A673 (cell line): ENCODE measurements around the gene PRPF6. TPM values are rescaled to one million over a fixed set of nuclear protein-coding genes. Genes with fewer than 3 reads are reported as not detected.
A peak's percentile ranks its signal among the peaks of the same experiment; 100 is the strongest.

Experiments used
- BruUV-seq: library from RNA; stranded (reverse); fragments of 400-500 nt; replicated peaks from 2 replicates; lab custom pipeline; 2021; lab: Mats Ljungman, UMichigan
- CTCF ChIA-PET: fragments of 300-600 bp; sonication (Branson Sonifier 250); formaldehyde crosslinking; loops from one replicate; lab custom pipeline; 2022; ENCODE audit warnings: antibody characterized with exemption; lab: Charles Lee
- POLR2A ChIA-PET: fragments of 300-600 bp; sonication (Branson Sonifier 250); formaldehyde crosslinking; loops from one replicate; lab custom pipeline; 2022; ENCODE audit warnings: antibody characterized with exemption; ENCODE audit not compliant: low non-redundant PET; lab: Charles Lee
- DNase-seq: peaks from one replicate; pipeline ENCODE4 v3.0.0-alpha.2; 2015; ENCODE audit warnings: low spot score
- H3K27ac ChIP-seq: fragments of 200-600 bp; sonication (generic); 2 replicates; pipeline ENCODE4 v1.5.1; 2016; ENCODE audit warnings: mixed run types, low read depth, mild to moderate bottlenecking, mixed read lengths, antibody characterized with exemption, low read length; ENCODE audit not compliant: poor library complexity, severe bottlenecking
- H3K27me3 ChIP-seq: fragments of 200-600 bp; sonication (generic); replicated peaks from 2 replicates; pipeline ENCODE4 v1.6.1; 2017; ENCODE audit warnings: mixed run types, low read depth, mild to moderate bottlenecking, mixed read lengths, antibody characterized with exemption, low read length; ENCODE audit not compliant: insufficient read depth, poor library complexity
- H3K36me3 ChIP-seq: fragments of 200-600 bp; sonication (generic); 2 replicates; pipeline ENCODE4 v1.6.1; 2016; ENCODE audit warnings: mixed run types, mild to moderate bottlenecking, mixed read lengths, antibody characterized with exemption, low read length; ENCODE audit not compliant: insufficient read depth, poor library complexity, severe bottlenecking
- H3K4me1 ChIP-seq: fragments of 200-600 bp; sonication (generic); 2 replicates; pipeline ENCODE4 v1.6.1; 2017; ENCODE audit warnings: mixed run types, mild to moderate bottlenecking, mixed read lengths, antibody characterized with exemption, low read length; ENCODE audit not compliant: insufficient read depth, poor library complexity, severe bottlenecking
- H3K4me3 ChIP-seq: fragments of 200-600 bp; sonication (generic); 2 replicates; pipeline ENCODE4 v1.5.1; 2016; ENCODE audit warnings: low read depth, mixed run types, mild to moderate bottlenecking, mixed read lengths, low read length; ENCODE audit not compliant: poor library complexity, severe bottlenecking
- H3K9me3 ChIP-seq: fragments of 200-600 bp; sonication (generic); 2 replicates; pipeline ENCODE4 v1.6.1; 2016; ENCODE audit warnings: mixed run types, low read depth, mild to moderate bottlenecking, mixed read lengths, antibody characterized with exemption, low read length; ENCODE audit not compliant: poor library complexity, severe bottlenecking
- CTCF ChIP-seq: fragments of 300-800, 200-600 bp; sonication (generic); conservative IDR thresholded peaks from 2 replicates; pipeline ENCODE4 v1.5.1; 2017; ENCODE audit warnings: low read depth, mild to moderate bottlenecking, antibody characterized with exemption, low read length, moderate library complexity, mixed read lengths
- EZH2 ChIP-seq: fragments of 200-600 bp; sonication (generic); IDR thresholded peaks from 2 replicates; pipeline ENCODE4 v1.6.1; 2017; ENCODE audit warnings: borderline replicate concordance, low read depth, mild to moderate bottlenecking, mixed read lengths, antibody characterized with exemption, low read length; ENCODE audit not compliant: poor library complexity, severe bottlenecking
- intact Hi-C: fragments of 100-400 bp; cut with micrococcal nuclease; formaldehyde crosslinking; loops from one replicate; pipeline ENCODE4 v1.10.0; 2022; ENCODE audit not compliant: unreplicated experiment
- total RNA-seq: library from RNA; stranded (reverse); gene quantifications from 2 replicates; pipeline ENCODE4 v1.2.3, GENCODE V29; 2021

Gene PRPF6
- total RNA-seq, 1 experiment from 2014 or later: 86.3 TPM

- Histone ChIP-seq H3K27me3 (no peaks in the 10 kb centered on the region), H3K36me3 (no peaks in the 10 kb centered on the region), H3K4me3 (no peak overlapping the region), H3K27ac (no peak overlapping the region), H3K4me1 (peaks cover 33% of the 10 kb centered on the region), H3K9me3 (no peaks in the 10 kb centered on the region)
- ChIA-PET POLR2A (no interaction called here), CTCF (interaction anchor here (0.8 kb wide), 1 partner anchor 20 kb away, joined by 3 read pairs; no protein-coding TSS in a partner anchor)
- TF ChIP-seq EZH2: no peak
- no peak for TF ChIP-seq CTCF
- intact Hi-C loops: no loop called here
- DNase-seq: no peak
- BruUV-seq: no TSS peak
Measured at GRCh38 chr20:63953764-63954429, 27.0 kb upstream of the PRPF6 start.

GRCh38 chr20:63955281-63955826, 25.6 kb upstream of the PRPF6 start:
- CTCF ChIA-PET: no interaction called here

More at GRCh38 chr20:63955281-63955826, 25.6 kb upstream of the PRPF6 start:
- H3K4me3 ChIP-seq: peak overlapping the region; percentile 87
- peak overlapping the region; percentile 93 for H3K27ac ChIP-seq
- no TSS peak for BruUV-seq
- H3K36me3 ChIP-seq: no peaks in the 10 kb centered on the region
- peaks cover 21% of the 10 kb centered on the region for H3K4me1 ChIP-seq
- peak; percentile 44 for DNase-seq
- POLR2A ChIA-PET: no interaction called here
- no peaks in the 10 kb centered on the region for H3K27me3 ChIP-seq
- H3K9me3 ChIP-seq: no peaks in the 10 kb centered on the region
- TF ChIP-seq EZH2 (no peak), CTCF (peak; percentile 35)
- intact Hi-C loops: no loop called here
